Endothelial cell of umbilical vein (primary cell): ENCODE measurements around the gene HBA2.

Experiments
- CTCF ChIP-seq, 2 donors: IDR thresholded peaks; 1 replicate in 1 of 2; 2 replicates in 1 of 2; pipeline ENCODE4 v1.5.1; 2011; ENCODE audit warnings: low read length in 2 of 2, mild to moderate bottlenecking in 2 of 2, moderate library complexity in 2 of 2, control low read depth in 1 of 2, inconsistent platforms in 1 of 2, low read depth in 1 of 2; ENCODE audit not compliant: insufficient read depth in 1 of 2; ENCODE audit errors: extremely low read depth in 1 of 2
- EZH2 ChIP-seq: IDR thresholded peaks from 2 replicates; pipeline ENCODE4 v1.6.1; 2012; ENCODE audit warnings: borderline replicate concordance, low read depth, mild to moderate bottlenecking, moderate library complexity, low read length, inconsistent platforms; ENCODE audit not compliant: severe bottlenecking
- FOS ChIP-seq: IDR thresholded peaks from 2 replicates; pipeline ENCODE4 v1.6.1; 2011; ENCODE audit warnings: mild to moderate bottlenecking, low read length, moderate library complexity, borderline replicate concordance; ENCODE audit not compliant: insufficient read depth
- GATA2 ChIP-seq: IDR thresholded peaks from 2 replicates; pipeline ENCODE4 v1.7.0; 2011; ENCODE audit warnings: low read depth, mild to moderate bottlenecking, moderate library complexity, mixed read lengths, low read length; ENCODE audit not compliant: insufficient read length, insufficient read depth
- JUN ChIP-seq: IDR thresholded peaks from 2 replicates; pipeline ENCODE4 v1.6.1; 2011; ENCODE audit warnings: borderline replicate concordance, low read depth; ENCODE audit not compliant: insufficient read length, insufficient read depth
- MAX ChIP-seq: IDR thresholded peaks from 2 replicates; pipeline ENCODE4 v1.6.1; 2011; ENCODE audit not compliant: insufficient read depth, insufficient read length
- POLR2A ChIP-seq: IDR thresholded peaks from 2 replicates; pipeline ENCODE4 v1.6.1; 2012; ENCODE audit warnings: low read depth, mild to moderate bottlenecking, control low read depth, low read length
- POLR2AphosphoS5 ChIP-seq: IDR thresholded peaks from 2 replicates; pipeline ENCODE4 v1.6.1; 2012; ENCODE audit warnings: low read depth, mild to moderate bottlenecking, control low read depth, low read length, moderate library complexity; ENCODE audit not compliant: insufficient read depth

DNA sequence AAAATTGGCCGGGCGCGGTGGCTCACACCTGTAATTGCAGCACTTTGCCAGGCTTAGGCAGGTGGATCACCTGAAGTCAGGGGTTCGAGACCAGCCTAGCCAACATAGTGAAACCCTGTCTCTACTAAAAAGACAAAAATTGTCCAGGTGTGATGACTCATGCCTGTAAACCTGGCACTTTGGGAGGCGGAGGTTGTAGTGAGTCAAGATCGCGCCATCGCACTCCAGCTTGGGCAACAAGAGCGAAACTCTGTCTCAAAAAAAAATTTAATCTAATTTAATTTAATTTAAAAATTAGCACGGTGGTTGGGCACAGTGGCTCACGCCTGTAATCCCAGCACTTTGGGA, 6.0 kb downstream of the HBA2 start:
- no peak for TF ChIP-seq CTCF (IDR thresholded peaks at IDR 0.05; ENCODE audit: extremely low read depth in 1 of 2, insufficient read depth in 1 of 2, low read depth in 1 of 2, low read length in 2 of 2)
- TF ChIP-seq POLR2A: no peak
- no peak for TF ChIP-seq POLR2AphosphoS5
- TF ChIP-seq MAX: no peak
- no peak for TF ChIP-seq GATA2
- no peak for TF ChIP-seq EZH2
- no peak for TF ChIP-seq FOS
- no peak for TF ChIP-seq JUN
